Osteocyte (in vitro differentiated cells): ENCODE results near the gene CDH18. TPM values are rescaled to one million over a fixed set of nuclear protein-coding genes. Genes with fewer than 3 reads are reported as not detected.

Source experiments
- DNase-seq: peaks from one replicate; pipeline ENCODE4 v3.0.0; 2021; ENCODE audit warnings: mixed read lengths; ENCODE audit not compliant: unreplicated experiment; ENCODE audit errors: extremely low spot score
- H3K27ac Mint-ChIP-seq: one replicate; pipeline ENCODE4 v1.8.0; 2021; ENCODE audit warnings: mild to moderate bottlenecking, mixed read lengths; ENCODE audit not compliant: unreplicated experiment
- H3K27me3 Mint-ChIP-seq: one replicate; pipeline ENCODE4 v1.8.0; 2021; ENCODE audit warnings: mixed read lengths; ENCODE audit not compliant: unreplicated experiment
- H3K36me3 Mint-ChIP-seq: one replicate; pipeline ENCODE4 v1.8.0; 2021; ENCODE audit warnings: mixed read lengths; ENCODE audit not compliant: unreplicated experiment
- H3K4me1 Mint-ChIP-seq: one replicate; pipeline ENCODE4 v1.8.0; 2021; ENCODE audit warnings: mixed read lengths; ENCODE audit not compliant: unreplicated experiment
- H3K4me3 Mint-ChIP-seq: one replicate; pipeline ENCODE4 v1.8.0; 2021; ENCODE audit warnings: mild to moderate bottlenecking, moderate library complexity, mixed read lengths; ENCODE audit not compliant: unreplicated experiment
- H3K9me3 Mint-ChIP-seq: one replicate; pipeline ENCODE4 v1.8.0; 2021; ENCODE audit warnings: mixed read lengths; ENCODE audit not compliant: unreplicated experiment
- CTCF ChIP-seq: fragments of 200-600 bp; sonication (generic); IDR thresholded peaks from 2 replicates; pipeline ENCODE4 v1.5.0; 2021; ENCODE audit warnings: antibody characterized with exemption, mild to moderate bottlenecking, moderate library complexity
- total RNA-seq: library from RNA; stranded (reverse); gene quantifications from 2 replicates; pipeline ENCODE4 v1.2.1, GENCODE V29; 2021

Gene CDH18
- total RNA-seq, 1 donor from 2014 or later: not detected

- Mint-ChIP-seq H3K27me3 (peaks cover 28% of the 10 kb centered on the region), H3K9me3 (no peaks in the 10 kb centered on the region), H3K36me3 (no peaks in the 10 kb centered on the region), H3K27ac (no peak overlapping the region), H3K4me3 (no peak overlapping the region), H3K4me1 (no peaks in the 10 kb centered on the region)
- DNase-seq: no peak
- no peak for TF ChIP-seq CTCF
These were observed 47.8 kb downstream of the CDH18 start for GRCh38 chr5:19940192-19940591.

- no peak for DNase-seq
- H3K27me3 Mint-ChIP-seq: peaks cover 4% of the 10 kb centered on the region
These were observed 57.5 kb downstream of the CDH18 start for GRCh38 chr5:19930451-19930850.

GRCh38 chr5:19928562-19929421, 59.2 kb downstream of the CDH18 start:
- peaks cover 2% of the 10 kb centered on the region for H3K27me3 Mint-ChIP-seq
- no peak overlapping the region for H3K4me3 Mint-ChIP-seq
- H3K9me3 Mint-ChIP-seq: no peaks in the 10 kb centered on the region
- no peak for TF ChIP-seq CTCF
- peaks cover 5% of the 10 kb centered on the region for H3K4me1 Mint-ChIP-seq
- no peak overlapping the region for H3K27ac Mint-ChIP-seq
- no peak for DNase-seq
- H3K36me3 Mint-ChIP-seq: no peaks in the 10 kb centered on the region

More at GRCh38 chr5:19930451-19930850, 57.5 kb downstream of the CDH18 start:
- H3K36me3 Mint-ChIP-seq: no peaks in the 10 kb centered on the region
- no peak overlapping the region for H3K4me3 Mint-ChIP-seq
- H3K9me3 Mint-ChIP-seq: no peaks in the 10 kb centered on the region
- peaks cover 5% of the 10 kb centered on the region for H3K4me1 Mint-ChIP-seq
- H3K27ac Mint-ChIP-seq: no peak overlapping the region
- TF ChIP-seq CTCF: no peak

GRCh38 chr5:19927919-19928318, 60.1 kb downstream of the CDH18 start:
- DNase-seq: no peak
- Mint-ChIP-seq H3K4me1 (peaks cover 5% of the 10 kb centered on the region), H3K27me3 (peaks cover 3% of the 10 kb centered on the region), H3K9me3 (no peaks in the 10 kb centered on the region), H3K36me3 (no peaks in the 10 kb centered on the region), H3K4me3 (no peak overlapping the region), H3K27ac (no peak overlapping the region)
- no peak for TF ChIP-seq CTCF

GRCh38 chr5:19927170-19927569, 60.8 kb downstream of the CDH18 start:
- peaks cover 3% of the 10 kb centered on the region for H3K27me3 Mint-ChIP-seq
- H3K36me3 Mint-ChIP-seq: no peaks in the 10 kb centered on the region
- peaks cover 5% of the 10 kb centered on the region for H3K4me1 Mint-ChIP-seq
- no peak overlapping the region for H3K4me3 Mint-ChIP-seq
- no peak for DNase-seq
- H3K27ac Mint-ChIP-seq: no peak overlapping the region
- H3K9me3 Mint-ChIP-seq: no peaks in the 10 kb centered on the region
- TF ChIP-seq CTCF: no peak
